Measurements from ENCODE around the gene TSKU.
"Not testable (repeated sequence)": the region's sequence is repeated elsewhere in the genome, so short reads cannot be mapped to it uniquely, and the experiment has no call there.

The TSKU gene

DNA sequence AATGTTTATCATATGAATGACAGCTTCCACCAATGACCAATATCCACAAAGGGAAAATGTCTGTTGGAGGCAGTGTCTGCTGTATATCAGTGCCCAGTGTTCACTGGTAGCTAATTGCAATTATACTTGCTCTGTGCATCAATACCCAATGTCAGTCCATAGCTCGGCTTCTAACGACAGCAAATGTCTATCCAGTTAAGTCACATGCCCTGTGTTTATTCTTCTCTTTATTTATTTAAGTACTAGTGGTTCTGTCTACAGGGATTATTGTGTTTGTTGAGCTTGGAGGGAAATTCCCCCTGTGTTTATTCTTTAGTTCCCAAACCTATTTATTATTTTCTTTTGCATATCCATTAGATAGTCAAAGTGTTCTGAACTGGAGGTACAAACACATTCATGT lies 18.6 kb downstream of the TSKU start:
- no peak for DNase-seq (ENCODE audit: low spot score)

DNA sequence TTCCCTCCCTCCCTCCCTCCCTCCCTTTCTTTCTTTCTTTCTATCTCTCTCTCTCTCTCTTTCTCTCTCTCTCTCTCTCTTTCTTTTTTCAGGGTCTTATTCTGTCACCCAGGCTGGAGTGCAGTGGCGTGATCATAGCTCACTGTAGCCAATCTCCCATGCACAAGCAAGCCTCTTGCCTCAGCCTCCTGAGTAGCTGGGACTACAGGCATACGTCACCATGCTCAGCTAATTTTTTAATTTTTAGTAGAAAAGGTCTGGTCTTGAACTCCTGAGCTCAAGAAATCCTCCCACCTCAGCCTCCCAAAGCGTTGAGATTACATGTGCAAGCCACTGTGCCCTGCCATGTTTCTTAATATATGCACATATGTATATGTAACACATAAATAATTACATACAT lies 19.0 kb downstream of the TSKU start:
- no peak for DNase-seq (ENCODE audit: low spot score)

DNA sequence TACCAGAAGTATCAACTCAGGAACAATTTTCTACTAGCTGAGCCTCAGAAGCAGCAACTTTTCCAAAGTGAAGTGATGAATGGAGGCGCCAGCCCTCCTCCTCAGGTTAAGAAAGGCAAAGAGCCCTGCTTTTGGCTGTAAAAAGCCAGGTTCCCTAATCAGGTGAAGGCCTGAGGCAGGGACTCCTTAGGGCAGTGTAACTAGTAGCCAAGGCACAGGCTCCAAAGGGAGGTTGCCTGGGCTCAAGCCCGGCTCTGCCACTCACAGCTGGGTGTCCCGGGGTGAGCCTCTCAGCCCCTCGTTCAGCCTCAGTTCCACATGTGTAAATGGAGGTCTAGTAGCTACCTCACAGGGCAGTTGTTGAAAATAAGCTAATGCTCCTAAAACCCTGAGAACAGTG lies 19.5 kb downstream of the TSKU start:
- no peak for DNase-seq (ENCODE audit: low spot score)

DNA sequence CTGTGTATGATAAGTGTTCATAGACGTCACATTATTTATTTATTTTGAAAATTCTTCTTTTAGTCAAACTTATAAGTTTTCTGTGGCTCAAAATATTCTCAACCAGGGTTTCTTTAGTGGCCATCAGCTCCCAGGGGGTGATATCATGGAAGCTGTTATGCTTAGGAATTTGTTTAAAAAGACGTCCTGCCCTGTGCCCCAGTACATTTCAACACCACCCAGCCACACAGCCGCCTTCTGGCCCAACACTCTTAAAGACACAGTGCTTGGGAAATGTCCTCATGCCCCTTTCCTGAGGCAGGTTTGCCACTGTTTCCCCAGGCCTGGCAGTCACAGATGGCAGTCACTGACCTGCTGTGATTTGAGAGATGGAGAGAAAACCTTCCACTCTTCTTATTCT lies 19.9 kb downstream of the TSKU start:
- DNase-seq (ENCODE audit: low spot score): no peak

DNA sequence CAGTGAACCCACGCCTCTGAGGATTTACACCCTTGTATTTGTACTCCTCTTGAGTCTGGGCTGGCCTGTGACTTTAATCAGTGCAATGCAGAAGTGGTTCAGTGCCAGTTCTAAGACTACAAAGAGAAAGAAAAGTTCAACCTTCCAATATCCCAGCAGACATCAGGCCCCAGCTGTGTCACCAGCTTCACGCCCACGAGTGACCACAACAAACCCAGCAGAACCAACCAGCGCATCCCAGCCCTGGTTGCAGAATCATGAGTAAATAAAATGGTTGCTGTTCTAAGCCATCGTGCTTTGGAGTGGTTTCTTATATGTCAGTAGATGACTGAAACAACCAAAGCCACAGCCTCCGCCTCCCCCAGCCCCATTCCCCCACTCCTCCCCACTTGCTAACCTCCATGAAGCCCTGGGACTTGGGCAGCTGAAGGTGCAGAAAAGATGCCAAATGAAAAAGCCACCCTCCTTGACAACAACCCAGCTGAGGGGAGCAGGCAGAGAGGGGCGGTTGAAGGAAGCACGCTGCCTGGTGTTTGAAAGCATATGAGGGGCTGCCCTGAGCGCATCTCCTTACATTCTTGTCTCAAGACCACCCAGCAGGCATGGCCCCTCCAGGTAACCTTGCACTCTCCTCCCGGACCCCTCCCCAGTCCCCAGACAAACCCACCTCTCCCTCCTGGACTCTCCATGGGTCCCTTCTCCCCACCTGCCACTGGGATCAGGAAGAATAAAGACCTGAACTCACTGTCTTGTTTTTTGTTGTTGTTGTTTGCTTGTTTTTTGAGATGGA lies 20.9 kb downstream of the TSKU start:
- no peak for DNase-seq (ENCODE audit: low spot score)

DNA sequence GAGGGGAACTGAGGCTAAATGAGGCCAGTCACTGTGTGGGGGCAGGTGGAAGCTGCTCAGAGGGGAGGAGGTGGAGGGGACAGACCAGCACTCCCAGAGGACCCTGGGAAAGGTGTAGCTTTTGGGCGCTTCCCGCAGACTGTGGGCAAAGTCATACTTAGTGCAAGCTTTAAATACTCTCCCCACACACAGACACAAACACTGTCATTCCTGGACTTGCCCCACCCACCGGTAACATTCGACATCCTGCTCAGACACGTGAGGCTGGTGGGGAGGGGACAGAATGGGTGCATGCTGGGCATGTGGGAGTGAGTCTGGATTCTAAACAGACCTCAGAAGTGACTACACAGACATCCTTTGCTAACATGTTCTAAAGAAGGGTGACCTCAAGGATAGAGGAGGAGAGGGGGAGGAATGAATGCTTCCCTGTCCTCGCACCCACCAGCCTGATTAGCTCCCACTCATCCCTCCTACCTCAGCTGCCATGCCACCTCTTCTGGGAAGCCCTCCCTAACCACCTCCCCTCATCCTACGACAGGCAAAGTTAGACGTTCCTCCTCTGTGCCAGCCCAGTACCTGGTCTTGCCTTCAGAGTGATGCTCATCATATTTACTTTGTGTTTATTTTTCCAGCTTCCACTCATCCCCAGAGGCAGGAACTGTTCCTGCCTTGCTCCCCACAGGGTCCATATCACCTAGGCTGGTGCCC lies 22.2 kb downstream of the TSKU start:
- no peak for DNase-seq (ENCODE audit: low spot score)

DNA sequence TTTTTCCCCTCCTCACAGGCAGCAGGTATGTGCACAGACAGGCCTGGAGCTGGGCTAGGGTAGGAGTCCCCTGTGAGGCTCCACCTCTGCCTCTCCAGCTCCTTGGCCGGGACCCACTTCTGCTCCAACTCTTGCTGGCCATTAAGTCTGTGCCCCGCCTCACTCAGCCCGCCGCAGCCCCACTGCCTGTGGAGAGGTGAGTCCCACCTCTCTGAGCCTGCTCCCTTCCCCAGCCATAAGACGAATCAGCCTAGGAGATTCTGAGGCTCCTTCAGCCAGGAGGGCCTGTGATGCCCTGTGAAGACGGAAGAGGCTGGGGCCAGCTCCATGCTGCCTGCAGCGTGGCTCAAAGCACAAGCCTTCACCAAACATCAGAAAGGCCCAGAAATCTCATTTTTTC lies 23.0 kb downstream of the TSKU start:
- DNase-seq (ENCODE audit: low spot score): no peak

DNA sequence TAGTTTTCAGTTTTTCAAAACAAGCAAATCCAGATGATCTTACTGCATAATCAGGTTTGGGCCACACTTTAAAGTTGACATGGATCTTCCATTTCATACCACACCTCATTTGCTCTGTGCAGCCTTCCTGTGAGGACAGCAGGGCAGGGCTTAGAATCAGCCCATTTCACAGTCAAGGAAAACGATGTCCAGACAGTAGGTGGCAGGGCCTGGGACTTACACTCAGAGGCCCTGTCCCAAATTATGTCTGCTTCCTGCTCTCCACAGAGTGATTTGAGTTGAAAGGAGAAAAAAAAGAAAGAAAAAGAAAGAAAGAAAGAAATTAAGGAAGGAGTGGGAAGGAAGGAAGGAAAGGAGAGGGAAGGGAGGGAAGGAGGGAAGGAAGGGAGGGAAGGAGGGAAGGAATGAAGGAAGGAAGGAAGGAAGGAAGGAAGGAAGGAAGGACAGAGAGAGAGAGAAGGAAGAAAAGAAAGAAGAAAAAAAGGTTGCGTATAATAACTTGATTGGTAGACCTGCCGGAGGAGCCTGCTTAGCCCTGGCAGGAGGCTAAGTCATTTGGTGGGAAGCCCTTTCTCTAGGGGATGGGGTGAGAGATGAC lies 23.6 kb downstream of the TSKU start:
- no peak for DNase-seq (ENCODE audit: low spot score)

DNA sequence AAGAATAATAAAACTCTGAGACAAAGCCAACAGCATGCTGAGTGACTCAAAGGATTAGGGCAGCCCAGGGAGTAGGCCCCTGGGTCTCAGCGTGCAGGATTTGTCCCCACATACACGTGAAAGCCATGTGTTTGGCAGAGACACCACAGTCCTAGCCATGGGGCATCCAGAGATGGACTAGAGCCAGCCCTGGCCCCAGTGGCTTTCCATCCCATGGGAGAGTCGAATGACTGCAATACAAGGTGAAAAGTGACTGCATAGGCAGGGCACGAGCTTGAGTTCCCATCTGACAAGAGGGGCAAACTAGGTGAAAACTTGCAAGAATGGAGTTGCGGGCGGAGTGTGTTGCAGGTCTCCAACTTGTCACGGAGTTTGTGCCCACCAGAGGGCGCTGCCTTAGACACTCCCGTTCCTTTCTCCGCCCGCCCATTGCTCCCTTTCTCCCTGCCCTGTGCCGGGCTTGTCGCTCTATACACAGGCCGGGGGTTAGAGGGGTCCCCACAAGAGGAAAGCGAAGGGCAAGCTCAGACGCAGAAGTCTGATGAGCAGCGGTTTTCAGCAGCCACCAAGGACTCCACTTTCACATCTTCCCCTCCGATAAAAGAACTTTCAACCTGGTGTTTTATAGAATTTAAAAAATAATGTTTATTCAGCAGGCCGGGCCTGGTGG lies 24.2 kb downstream of the TSKU start:
- DNase-seq (ENCODE audit: low spot score): peak; percentile 77

DNA sequence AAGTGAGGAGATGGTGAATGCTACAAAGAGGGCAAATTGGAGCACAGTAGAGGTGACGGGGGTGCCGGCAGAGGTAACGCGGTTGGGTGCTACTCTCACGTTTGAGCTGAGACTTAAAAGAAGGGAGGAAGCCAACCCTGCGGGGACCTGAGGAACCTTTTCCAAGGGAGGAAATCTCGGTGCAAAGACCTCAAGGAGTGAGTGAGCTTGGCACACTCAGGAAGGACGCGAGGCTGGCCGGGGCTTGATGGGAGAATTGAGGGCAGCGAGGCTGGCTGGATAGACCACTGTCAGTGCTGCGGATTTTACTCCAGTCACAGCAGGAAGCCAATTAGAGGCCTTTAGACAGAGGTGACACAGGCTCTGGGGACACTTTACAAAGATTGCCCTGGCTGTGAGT lies 25.0 kb downstream of the TSKU start:
- no peak for DNase-seq (ENCODE audit: low spot score)

DNA sequence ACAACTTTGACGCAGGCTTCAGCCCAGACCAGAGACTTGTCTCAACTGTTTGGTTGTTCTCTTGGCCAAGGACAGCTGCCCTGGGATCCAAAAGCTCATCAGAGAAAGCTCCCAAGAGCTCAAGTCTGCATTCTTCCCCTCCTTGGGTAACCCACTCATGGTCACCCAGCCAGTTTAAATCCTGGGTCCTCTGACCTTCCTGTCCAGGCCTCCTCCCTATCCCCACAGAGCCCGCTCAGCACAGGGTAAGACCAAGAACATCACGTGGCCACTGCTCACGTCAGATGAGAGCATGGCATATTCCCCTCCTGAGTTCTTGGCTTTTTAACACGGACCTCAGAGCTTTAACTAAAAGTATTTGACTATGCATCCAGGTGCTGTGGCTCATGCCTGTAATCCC lies 25.8 kb downstream of the TSKU start:
- no peak for DNase-seq (ENCODE audit: low spot score)

DNA sequence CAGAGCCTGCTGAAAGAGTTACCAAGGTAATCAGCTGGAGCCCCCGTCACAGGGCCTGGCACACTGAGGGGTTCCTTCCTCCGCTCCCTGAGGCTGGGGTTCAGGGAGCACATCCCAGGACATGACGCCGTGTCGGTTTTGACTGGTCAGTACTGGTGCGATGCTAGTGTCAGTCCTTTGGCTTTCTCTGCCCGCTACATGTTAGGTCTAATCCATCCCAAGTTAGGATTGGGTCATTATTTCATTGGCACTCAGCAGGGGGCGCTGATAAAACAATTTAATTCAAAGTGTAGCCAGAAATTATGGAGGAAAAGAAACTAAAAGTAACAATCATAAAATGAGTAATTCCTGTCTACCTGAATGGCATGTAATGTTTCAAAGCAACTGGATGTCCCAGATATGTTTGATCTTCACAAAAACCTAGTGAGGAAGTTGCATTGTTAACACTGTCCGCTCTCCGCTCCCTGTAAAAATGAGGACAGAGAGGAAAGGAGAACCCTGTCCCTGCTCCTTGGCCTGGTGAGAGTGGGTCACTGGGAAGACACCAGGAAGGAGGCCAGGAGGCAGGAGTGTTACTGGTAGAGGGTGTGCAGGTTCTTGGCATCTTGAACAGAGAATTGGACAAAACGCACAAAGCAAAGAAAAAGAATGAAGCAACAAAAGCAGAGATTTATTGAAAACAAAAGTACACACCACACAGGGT lies 27.1 kb downstream of the TSKU start:
- peak; percentile 31 for DNase-seq (ENCODE audit: low spot score)

DNA sequence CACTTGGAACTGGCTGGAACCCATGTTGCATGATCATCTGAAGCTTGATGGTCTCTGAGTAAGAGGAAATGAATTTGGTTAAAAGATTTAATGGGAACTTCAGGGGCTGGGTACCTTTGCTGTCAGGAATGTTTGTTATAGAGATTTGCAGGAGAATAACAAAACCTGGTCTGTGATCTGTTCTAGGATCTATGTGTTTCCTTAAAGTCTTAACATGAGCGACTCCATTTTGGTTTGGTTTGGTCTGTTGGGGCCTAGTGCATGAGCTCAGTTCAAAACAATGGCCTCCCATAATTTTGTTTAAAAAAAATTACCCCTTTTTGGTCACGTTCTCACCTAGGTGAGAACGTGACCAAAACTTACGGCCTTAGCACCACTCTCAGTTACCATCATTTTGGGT lies 28.1 kb downstream of the TSKU start:
- DNase-seq (ENCODE audit: low spot score): no peak

DNA sequence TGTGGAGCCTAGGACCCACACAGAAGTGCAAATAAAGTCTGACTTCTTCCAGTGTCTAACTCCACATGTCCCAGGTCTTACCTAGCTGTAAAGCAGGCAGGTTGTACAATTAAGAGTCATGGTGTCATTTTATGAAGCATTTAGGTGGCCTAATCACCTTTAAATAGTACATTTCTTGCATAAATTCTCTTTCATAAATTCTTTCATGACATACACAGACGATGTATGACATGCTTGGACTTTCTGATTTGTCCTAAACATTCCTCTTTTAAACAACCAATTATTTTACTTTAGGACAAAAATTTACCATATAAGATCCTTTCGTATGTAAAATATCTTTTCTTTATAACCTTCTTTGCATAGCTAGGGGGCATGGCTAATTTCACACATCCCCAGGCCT lies 31.3 kb downstream of the TSKU start:
- DNase-seq (ENCODE audit: low spot score): no peak

DNA sequence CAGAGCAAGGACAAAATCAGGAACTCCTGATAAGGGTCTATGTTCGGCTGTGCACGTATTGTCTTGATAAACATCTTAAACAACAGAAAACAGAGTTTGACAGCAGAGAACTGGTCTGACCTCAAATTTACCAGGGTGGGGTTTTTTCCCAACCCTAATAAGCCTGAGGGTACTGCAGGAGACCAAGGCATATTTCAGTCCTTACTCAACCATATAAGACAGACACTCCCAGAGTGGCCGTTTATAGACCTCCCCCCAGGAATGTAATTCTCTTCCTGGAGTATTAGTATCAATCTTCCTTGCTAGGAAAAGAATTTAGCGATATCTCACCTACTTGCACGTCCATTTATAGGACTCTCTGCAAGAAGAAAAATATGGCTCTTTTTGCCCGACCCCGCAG lies 32.5 kb downstream of the TSKU start:
- DNase-seq (ENCODE audit: low spot score): not testable (repeated sequence)

DNA sequence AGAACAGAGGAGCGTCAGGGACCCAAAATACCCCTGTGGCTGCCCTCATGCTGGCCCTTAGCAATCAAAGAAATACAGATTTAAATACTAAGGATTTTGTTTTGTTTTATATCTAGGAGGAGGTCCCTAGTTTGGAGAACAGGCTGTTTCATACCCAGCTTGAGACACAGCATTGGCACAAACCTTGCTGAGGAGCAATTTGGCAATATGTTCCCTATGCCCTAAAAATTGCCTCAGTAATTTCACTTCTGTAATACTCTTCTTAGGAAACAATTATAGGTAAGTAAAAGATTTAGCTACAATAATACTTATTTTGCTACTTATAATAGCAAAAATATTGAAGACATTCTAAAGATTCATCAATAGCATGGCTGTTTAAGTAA lies 37.0 kb downstream of the TSKU start:
- no peak for DNase-seq (ENCODE audit: low spot score)

DNA sequence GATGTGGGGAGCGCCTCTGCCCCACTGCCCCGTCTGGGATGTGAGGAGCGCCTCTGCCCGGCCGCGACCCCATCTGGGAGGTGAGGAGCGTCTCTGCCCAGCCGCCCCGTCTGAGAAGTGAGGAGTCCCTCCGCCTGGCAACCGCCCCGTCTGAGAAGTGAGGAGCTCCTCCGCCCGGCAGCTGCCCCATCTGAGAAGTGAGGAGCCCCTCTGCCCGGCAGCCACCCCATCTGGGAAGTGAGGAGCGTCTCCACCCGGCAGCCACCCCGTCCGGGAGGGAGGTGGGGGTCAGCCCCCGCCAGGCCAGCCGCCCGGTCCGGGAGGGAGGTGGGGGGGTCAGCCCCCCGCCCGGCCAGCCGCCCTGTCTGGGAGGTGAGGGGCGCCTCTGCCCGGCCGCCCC lies 38.2 kb downstream of the TSKU start:
- DNase-seq (ENCODE audit: low spot score): not testable (repeated sequence)

DNA sequence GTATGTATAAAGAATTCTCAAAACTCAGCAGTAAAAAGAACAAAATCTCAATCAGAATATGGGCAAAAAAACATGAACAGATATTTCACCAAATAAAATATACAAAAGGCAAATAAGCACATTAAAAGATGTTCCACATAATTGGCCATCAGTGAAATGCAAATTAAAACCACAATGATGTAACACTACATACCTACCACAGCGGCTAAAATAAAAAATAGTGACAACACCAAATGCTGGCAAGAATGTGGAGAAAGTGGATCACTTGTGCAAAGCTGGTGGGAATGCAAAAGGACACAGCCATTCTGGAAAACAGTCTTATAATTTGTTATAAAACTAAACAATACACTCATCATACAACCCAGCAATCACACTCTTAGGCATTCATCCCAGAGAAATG lies 39.2 kb downstream of the TSKU start:
- DNase-seq (ENCODE audit: low spot score): no peak

DNA sequence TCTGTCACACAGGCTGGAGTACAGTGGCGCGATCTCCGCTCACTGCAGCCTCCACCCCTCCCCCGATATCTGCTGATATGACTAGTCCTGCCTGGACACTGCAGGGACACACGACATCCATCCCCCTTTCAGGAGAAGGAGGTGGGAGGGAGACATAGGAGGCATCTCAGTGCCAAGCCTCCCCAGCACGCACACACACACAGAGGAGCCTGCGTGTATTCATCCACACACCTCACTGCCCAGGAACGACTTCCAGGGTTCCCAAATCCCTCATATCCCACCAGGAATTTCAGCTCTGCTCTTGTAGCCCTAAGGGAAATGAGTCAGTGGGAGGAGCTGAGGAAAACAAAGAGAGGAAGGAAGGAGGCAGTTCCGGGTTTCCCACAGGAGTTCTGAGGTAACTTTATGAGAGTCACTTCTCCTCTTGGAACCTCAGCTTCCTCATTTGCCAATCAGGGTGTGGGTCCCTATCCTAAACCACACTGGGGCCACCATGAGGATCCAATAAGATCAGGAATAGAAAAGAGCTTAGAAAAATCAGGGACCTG lies 40.4 kb downstream of the TSKU start:
- DNase-seq (ENCODE audit: low spot score): no peak

DNA sequence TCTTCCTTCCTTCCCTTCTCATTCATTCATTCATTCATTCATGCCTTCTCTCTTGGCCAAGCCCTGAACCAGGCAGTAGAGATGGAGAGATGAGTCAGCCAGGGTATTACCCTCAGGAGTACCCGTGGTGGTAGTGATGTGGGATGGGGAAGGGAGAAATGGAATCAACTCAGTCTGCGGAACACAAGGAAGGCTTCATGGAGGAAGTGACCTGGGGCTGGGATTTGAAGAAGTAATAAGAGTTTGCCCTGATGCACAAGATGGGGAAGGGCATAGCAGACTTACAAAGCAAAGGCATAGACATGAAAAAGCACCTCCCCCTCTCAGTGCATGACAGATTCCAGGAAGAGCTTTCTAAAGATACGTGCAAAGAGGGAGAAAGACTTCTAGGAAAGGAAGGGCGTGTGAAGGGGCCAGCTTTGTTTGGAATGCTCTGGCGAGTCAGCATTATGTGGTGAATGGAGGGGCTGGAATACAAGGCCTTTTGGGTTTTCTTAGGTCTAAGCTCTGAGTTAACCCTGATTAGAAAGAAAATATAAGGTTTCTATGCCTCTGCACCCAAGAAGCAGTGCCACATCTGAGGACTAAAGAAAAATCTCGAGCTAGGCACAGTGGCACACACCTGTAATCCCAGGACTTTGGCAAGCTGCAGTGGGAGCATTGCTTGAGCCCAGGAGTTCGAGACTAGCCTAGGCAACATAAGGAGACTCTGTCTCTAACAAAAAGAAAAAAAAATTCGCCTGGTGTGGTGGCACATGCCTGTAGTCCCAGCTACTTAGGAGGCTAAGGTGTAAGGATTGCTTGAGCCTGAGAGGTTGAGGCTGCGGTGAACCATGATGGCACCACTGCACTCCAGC lies 41.2 kb downstream of the TSKU start:
- no peak for DNase-seq (ENCODE audit: low spot score)
